ENCODE results near the gene PANK4.
"Not testable (repeated sequence)": the region's sequence is repeated elsewhere in the genome, so short reads cannot be mapped to it uniquely, and the experiment has no call there.

PANK4 gene

GRCh38 chr1:2525920-2526823 is at the start of gene PANK4:
Gene PANK4, minus strand, starts transcription at chr1:2526596. Its CDS starts 9 bp downstream, at chr1:2526587.
- peak; percentile 87 for DNase-seq (ENCODE audit: low spot score)

DNA sequence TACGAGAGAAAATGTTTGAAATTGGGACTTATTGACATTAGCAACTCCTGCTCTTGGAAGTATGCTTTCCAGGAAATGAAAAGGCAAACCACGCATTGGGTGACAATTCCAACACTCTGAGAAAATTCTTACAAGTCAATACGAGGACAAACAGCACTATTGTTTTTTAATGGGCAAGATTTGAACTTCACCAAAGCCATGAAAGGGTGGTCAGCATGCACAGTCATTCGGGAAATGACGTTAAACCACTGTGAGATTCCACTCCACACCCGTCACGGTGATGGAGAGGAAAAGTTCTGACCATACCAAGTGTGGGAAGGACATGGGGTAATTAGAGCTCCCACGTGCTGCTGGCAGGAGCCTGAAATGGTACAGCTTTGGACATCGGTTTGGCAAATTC is 48.0 kb upstream of the PANK4 start:
- DNase-seq (ENCODE audit: low spot score) = no peak

- no peak for DNase-seq (ENCODE audit: low spot score)
These were observed 47.0 kb upstream of the PANK4 start for GRCh38 chr1:2573250-2573920.

- no peak for DNase-seq (ENCODE audit: low spot score)
These were observed 45.0 kb upstream of the PANK4 start for GRCh38 chr1:2571348-2571747.

GRCh38 chr1:2570332-2570731 is 43.9 kb upstream of the PANK4 start:
- DNase-seq (ENCODE audit: low spot score) = no peak

DNA sequence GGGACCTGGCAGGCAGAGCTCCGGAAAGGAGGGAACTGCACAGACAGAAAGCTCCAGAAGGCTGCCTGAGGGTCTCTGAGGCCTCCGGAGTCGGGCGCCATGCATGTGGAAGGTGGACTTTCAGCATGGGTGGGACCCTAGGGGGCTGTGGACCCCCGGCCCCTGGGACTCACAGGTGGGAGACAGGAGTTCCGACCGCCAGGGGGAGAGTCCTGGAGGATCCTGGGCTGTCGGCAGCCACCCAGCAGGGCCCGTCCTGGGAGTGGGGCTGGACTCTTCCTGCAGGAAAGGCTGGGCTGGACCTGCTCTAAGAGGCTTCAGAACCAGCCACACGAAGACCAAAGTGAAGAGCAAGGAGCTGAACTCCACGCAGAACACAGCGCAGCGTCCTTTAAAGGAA is 43.3 kb upstream of the PANK4 start:
- DNase-seq (ENCODE audit: low spot score) = not testable (repeated sequence)

DNA sequence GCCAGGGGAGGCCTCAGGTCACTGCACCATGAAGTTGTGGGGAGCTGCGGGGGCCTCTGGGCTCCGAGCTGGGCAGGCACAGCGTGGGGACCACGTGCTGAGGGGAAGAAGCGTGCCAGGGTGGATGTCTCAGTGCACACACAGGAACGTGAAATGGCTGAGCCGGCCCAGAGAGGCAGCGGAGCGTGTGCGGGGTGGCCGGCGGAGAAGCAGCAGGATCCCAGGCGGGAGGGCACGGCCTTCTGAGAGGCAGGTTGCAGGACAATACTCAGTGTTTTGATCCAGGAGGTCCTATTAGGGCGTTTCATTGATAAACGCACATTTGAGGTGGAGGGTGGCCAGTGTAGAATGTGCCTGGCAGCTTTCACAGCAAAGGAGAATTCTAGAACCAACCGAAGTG is 42.7 kb upstream of the PANK4 start:
- DNase-seq (ENCODE audit: low spot score) = no peak

- DNase-seq (ENCODE audit: low spot score) = not testable (repeated sequence)
These were observed 41.9 kb upstream of the PANK4 start for GRCh38 chr1:2568187-2568816.

- no peak for DNase-seq (ENCODE audit: low spot score)
These were observed 40.8 kb upstream of the PANK4 start for GRCh38 chr1:2567083-2567679.

DNA sequence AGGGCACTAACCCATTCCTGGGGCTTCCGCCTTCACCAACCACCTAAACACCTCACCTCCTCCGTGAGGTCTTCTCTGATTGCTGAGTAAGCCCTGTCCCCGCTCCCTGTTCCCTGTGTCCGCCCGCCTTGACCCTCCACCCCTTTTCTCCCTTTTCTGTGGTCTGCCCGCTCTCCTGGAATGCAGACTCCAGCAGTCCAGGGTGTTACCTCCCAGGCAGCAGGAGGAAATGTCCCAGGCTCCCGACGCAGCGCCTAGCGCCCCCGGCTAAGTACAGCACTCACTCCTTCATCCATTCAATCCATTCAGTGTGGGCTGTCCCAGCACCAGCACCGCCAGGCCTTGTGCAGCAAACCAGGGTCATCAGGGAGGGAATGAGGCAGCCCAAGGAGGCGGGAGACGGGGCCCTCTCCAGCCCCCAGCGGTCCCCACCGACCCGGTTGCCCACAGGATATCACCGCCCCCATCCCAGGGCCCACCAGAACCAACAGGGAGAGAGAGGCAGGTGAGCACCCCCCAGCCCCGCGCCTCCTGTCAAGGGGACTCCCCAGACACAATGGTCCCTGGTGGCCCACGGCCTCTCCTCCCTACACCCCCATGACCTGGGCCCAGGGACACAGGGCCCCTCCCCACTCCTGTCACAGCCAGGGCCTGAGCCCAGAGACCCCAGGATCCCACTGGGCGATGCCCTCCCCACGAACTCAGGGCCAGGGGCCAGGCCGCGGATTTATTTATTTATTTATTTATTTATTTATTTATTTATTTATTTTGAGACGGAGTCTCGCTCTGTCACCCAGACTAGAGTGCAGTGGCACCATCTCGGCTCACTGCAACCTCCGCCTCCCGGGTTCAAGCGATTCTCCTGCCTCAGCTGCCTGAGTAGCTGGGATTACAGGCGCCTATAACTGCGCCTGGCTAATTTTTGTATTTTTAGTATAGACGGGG is 40.0 kb upstream of the PANK4 start:
- DNase-seq (ENCODE audit: low spot score) = no peak

DNA sequence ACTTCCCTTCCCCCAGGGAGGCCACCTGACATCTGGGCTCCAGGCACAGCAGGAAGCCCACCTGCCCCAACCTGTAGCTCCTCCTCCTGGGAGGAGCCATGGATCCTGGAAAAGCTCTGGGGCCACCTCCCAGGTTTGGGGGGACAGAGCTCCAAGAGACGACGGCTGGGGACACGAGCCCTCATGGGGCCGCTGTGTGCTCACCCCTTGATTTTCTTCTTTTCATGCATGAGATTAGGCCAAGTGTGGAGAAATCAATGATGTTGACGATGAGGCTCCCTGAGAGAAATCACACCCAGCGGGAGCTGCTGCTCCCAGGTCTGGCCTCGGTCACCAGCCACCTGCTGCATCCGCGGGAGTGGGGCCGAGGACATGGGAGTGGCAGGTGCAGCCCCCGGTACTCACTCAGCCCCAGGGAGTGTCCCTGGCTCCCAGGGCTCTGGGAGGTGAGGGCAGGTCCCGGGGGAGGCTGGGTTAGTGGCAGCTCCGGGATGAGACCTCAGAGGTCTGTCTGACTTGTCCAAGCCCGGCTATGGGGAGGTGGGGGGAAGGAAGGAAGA is 38.5 kb upstream of the PANK4 start:
- DNase-seq (ENCODE audit: low spot score) = no peak

DNA sequence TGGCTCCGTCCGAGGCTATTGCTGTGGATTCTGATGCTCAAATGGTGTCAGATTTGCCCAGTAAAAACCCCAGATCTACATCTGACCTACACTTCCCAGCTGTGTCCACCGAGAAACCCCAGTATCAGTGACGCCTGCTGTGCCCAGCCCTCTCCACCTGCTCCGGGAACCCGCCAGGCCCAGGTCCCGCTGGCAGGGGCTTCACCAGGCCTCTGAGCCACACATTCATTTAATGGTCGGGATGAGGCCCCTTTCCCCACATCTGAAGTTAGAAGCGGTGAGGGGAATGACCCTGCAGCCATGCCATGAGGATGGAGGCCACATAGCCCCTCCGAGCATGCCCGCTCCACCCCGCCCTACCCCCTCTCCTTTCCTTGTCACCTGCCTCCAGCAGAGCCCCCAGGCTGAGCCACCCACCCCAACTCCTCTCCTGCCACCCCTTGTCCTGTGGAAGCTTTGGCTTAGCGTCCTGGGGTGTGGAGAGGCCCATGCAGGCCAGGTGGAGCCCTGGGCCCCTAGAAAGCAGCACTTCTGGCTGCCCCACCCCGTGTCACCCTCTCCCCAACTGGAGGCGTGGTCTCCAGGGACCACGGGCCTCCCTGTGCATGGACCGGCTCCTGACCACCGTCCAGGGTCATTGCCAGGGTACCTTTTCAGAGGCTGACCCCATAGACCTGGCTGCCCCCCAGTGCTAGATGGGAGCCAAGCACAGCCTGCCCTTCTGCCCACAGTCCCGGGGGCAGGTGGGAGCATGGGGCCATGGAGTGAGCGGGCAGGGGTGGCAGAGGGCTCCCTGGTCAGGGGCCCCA is 37.8 kb upstream of the PANK4 start:
- no peak for DNase-seq (ENCODE audit: low spot score)

DNA sequence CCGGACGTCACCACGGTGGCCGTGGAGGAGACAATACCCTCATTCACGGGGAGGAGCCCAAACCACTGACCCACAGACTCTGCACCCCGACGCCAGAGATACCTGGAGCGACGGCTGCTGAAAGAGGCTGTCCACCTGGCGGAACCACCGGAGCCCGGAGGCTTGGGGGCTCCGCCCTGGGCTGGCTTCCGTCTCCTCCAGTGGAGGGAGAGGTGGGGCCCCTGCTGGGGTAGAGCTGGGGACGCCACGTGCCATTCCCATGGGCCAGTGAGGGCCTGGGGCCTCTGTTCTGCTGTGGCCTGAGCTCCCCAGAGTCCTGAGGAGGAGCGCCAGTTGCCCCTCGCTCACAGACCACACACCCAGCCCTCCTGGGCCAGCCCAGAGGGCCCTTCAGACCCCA is 36.8 kb upstream of the PANK4 start:
- DNase-seq (ENCODE audit: low spot score) = no peak

GRCh38 chr1:2561898-2562895 is 35.8 kb upstream of the PANK4 start:
- DNase-seq (ENCODE audit: low spot score) = no peak

- no peak for DNase-seq (ENCODE audit: low spot score)
These were observed 35.0 kb upstream of the PANK4 start for GRCh38 chr1:2561446-2561845.

GRCh38 chr1:2560299-2561073 is 34.1 kb upstream of the PANK4 start:
- DNase-seq (ENCODE audit: low spot score) = no peak

- DNase-seq (ENCODE audit: low spot score) = no peak
These were observed 33.3 kb upstream of the PANK4 start for GRCh38 chr1:2559509-2560298.

Measured in CD4-positive, alpha-beta T cell treated with Interleukin-2 at 100 ng/mL for 4 hours (primary cell).